GM19438 (cell line): ENCODE results near the gene COLEC12.
A peak's percentile ranks its signal among the peaks of the same experiment; 100 is the strongest.

Experiments
- ATAC-seq: cut with Tn5 transposase; IDR thresholded peaks from one replicate; pipeline ENCODE4 v1.9.1; 2021; ENCODE audit warnings: low read depth; ENCODE audit not compliant: unreplicated experiment

The COLEC12 gene

GRCh38 chr18:506801-507200, 6.3 kb upstream of the COLEC12 start:
- ATAC-seq = no peak

GRCh38 chr18:506264-506663, 5.8 kb upstream of the COLEC12 start:
- ATAC-seq = no peak

- ATAC-seq = peak; percentile 88
These were observed 5.1 kb upstream of the COLEC12 start for GRCh38 chr18:505483-506122.

- no peak for ATAC-seq
These were observed 859 bp upstream of the COLEC12 start for GRCh38 chr18:501406-501714.

- no peak for ATAC-seq
These were observed 497 bp downstream of the COLEC12 start for GRCh38 chr18:499776-500631.

- no peak for ATAC-seq
These were observed 1.3 kb downstream of the COLEC12 start for GRCh38 chr18:498931-499775.

- ATAC-seq = no peak
These were observed 2.8 kb downstream of the COLEC12 start for GRCh38 chr18:497688-498087.

GRCh38 chr18:495452-495851, 5.0 kb downstream of the COLEC12 start:
- no peak for ATAC-seq

- no peak for ATAC-seq
These were observed 5.5 kb downstream of the COLEC12 start for GRCh38 chr18:495017-495416.

- ATAC-seq = no peak
These were observed 6.2 kb downstream of the COLEC12 start for GRCh38 chr18:493986-494983.

- no peak for ATAC-seq
These were observed 8.1 kb downstream of the COLEC12 start for GRCh38 chr18:492451-492850.

GRCh38 chr18:490624-491023, 9.9 kb downstream of the COLEC12 start:
- no peak for ATAC-seq

- ATAC-seq = no peak
These were observed 10.5 kb downstream of the COLEC12 start for GRCh38 chr18:490024-490366.

GRCh38 chr18:489244-490023, 11.1 kb downstream of the COLEC12 start:
- ATAC-seq = no peak

- no peak for ATAC-seq
These were observed 13.4 kb downstream of the COLEC12 start for GRCh38 chr18:486929-487740.

- ATAC-seq = peak; percentile 75
These were observed 15.6 kb downstream of the COLEC12 start for GRCh38 chr18:484749-485464.

- no peak for ATAC-seq
These were observed 21.8 kb downstream of the COLEC12 start for GRCh38 chr18:478681-479080.

GRCh38 chr18:477565-477964, 22.9 kb downstream of the COLEC12 start:
- no peak for ATAC-seq
